NT2/D1 (cell line): ENCODE data around the gene FBXO15.

Source experiments
- DNase-seq: peaks from one replicate; pipeline ENCODE4 v3.0.0-alpha.2; 2011; ENCODE audit warnings: low read depth, low spot score
- H3K27me3 ChIP-seq: 2 replicates; pipeline ENCODE4 v1.6.0; 2011; ENCODE audit warnings: mild to moderate bottlenecking; ENCODE audit not compliant: insufficient read length, insufficient read depth
- H3K36me3 ChIP-seq: 2 replicates; pipeline ENCODE4 v1.6.1; 2011; ENCODE audit warnings: mild to moderate bottlenecking, low read length, mixed read lengths; ENCODE audit not compliant: insufficient read depth, insufficient read length
- H3K4me1 ChIP-seq: 2 replicates; pipeline ENCODE4 v1.5.1; 2011; ENCODE audit not compliant: insufficient read depth, insufficient read length
- H3K4me3 ChIP-seq: 2 replicates; pipeline ENCODE4 v1.5.1; 2011; ENCODE audit warnings: low read depth; ENCODE audit not compliant: insufficient read length
- H3K9ac ChIP-seq: 2 replicates; pipeline ENCODE4 v1.6.0; 2011; ENCODE audit warnings: low read depth; ENCODE audit not compliant: insufficient read length
- H3K9me3 ChIP-seq: 2 replicates; pipeline ENCODE4 v1.5.1; 2011; ENCODE audit warnings: mild to moderate bottlenecking, low read length; ENCODE audit not compliant: insufficient read depth
- SUZ12 ChIP-seq: IDR thresholded peaks from 2 replicates; pipeline ENCODE4 v1.6.1; 2011; ENCODE audit not compliant: insufficient read length, insufficient read depth; ENCODE audit errors: extremely low read depth
- YY1 ChIP-seq: IDR thresholded peaks from 2 replicates; pipeline ENCODE4 v1.6.1; 2011; ENCODE audit not compliant: insufficient read length, insufficient read depth
- ZNF274 ChIP-seq: IDR thresholded peaks from 2 replicates; pipeline ENCODE4 v1.6.1; 2011; ENCODE audit warnings: mild to moderate bottlenecking, low read depth, low read length

The FBXO15 gene

DNA sequence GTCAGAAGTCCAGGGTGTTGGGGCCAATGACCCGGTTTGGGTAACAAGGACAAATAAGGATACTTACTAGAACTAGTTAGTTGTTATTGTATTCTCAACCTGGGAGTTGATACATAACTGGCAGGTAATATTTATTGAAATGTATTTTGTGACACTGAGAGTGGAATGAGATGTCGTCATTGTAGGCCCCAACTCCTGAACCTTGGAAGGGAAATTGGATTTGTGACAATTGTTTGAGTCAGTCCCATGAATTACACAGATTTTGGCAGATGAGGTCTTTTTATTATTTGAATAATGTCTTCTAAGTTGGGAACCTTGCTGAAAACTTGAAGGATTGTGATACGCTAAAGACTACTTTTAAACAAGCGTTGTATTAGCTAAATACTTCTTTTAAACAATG is 5.7 kb upstream of the FBXO15 start:
- Histone ChIP-seq H3K27me3 (no peaks in the 10 kb centered on the region), H3K4me3 (no peak overlapping the region), H3K4me1 (no peaks in the 10 kb centered on the region), H3K36me3 (peaks cover 73% of the 10 kb centered on the region), H3K9ac (no peak overlapping the region), H3K9me3 (no peaks in the 10 kb centered on the region)
- DNase-seq = no peak
- TF ChIP-seq ZNF274 (no peak), YY1 (no peak), SUZ12 (no peak)

DNA sequence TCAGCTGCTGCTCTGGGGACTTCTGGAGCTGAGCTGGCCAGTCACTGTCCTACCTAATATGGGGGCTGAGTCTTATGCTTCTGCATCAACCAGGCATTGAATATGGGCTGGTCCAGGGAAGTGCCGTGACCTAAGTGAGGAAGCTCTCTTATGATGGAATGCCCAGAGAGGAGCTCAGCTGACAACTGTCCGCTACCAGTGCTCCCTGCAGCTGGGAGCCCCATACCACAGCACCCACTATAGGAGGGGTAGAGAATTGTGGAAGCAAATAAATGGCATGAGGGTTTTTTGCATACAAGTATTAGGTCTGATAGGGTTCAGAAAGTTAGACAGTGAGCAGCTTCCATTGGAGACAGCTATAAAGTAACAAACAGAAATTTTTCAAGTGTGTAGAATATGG is 5.2 kb upstream of the FBXO15 start:
- Histone ChIP-seq H3K9ac (no peak overlapping the region), H3K9me3 (no peaks in the 10 kb centered on the region), H3K4me1 (no peaks in the 10 kb centered on the region), H3K36me3 (peaks cover 68% of the 10 kb centered on the region), H3K4me3 (no peak overlapping the region), H3K27me3 (no peaks in the 10 kb centered on the region)
- no peak for DNase-seq
- no peak for TF ChIP-seq YY1
- no peak for TF ChIP-seq ZNF274
- no peak for TF ChIP-seq SUZ12

DNA sequence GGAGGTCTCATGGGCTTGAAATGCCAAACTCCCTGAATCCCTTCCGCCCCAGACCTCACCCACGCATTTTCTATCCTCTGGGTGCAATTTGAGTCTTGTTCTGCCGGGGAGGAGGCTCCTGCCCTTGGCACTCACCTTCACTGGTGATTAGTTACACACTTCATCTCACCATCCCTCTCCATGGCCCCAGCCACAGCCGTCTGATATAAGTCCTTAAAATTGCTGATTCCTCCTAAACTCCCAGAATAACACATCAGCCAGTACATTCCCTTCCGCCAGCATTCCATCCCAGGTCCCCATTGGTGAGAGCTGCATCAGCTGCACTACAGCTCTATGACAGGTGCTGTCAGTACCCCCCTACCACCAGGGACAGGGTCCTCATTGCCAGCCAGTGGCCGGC is 4.6 kb upstream of the FBXO15 start:
- DNase-seq = no peak
- H3K4me3 ChIP-seq = no peak overlapping the region
- H3K27me3 ChIP-seq = no peaks in the 10 kb centered on the region
- H3K9ac ChIP-seq = no peak overlapping the region
- no peak for TF ChIP-seq SUZ12
- TF ChIP-seq ZNF274 = no peak
- TF ChIP-seq YY1 = no peak
- H3K4me1 ChIP-seq = no peaks in the 10 kb centered on the region
- H3K9me3 ChIP-seq = no peaks in the 10 kb centered on the region
- H3K36me3 ChIP-seq = peaks cover 65% of the 10 kb centered on the region

DNA sequence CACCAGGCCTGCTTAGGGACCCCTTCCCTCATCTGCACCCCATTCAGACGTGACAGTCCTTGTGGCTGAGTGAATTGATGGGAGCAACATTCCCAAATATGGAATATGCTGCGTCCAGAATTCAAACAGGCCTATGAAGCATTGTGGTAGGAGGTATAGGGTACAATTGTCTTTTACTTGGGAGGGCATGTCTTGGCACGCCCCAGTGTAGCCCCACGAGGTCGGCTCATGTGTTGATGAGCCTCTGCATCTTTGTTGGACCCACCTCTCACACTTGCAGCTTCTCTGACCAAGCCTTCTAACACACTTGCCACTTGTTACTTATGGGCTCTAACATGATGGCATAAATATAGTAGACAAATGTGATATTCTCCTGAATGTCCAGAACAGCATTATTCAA is 2.2 kb upstream of the FBXO15 start:
- TF ChIP-seq SUZ12 = no peak
- no peak for TF ChIP-seq YY1
- no peak for TF ChIP-seq ZNF274
- H3K36me3 ChIP-seq = peaks cover 43% of the 10 kb centered on the region
- no peak for DNase-seq
- H3K9ac ChIP-seq = no peak overlapping the region
- no peaks in the 10 kb centered on the region for H3K9me3 ChIP-seq
- H3K27me3 ChIP-seq = no peaks in the 10 kb centered on the region
- H3K4me1 ChIP-seq = no peaks in the 10 kb centered on the region
- no peak overlapping the region for H3K4me3 ChIP-seq

DNA sequence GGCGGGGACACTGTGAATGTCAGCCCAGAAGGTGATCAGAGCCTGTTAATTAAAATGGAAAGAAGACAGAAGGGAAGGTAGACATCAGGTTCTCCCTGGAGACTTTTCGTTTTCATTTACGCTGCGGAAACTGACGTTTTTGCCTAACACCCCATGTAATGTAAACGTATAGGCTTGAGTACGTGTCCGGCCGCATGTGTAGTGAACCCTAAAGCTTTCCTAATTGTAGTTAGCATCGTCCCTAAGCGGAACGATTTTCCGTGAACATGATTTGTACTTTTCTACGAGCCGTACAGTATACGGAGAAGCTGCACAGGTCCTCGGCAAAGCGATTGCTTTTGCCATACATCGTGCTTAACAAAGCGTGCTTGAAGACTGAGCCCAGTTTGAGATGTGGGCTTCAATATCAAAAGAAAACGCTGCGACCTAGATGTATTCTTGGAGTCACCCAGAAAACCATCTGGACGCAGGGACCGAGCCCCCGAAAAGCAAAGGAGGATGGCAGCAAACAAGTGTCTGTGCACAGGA is 973 bp upstream of the FBXO15 start:
- Histone ChIP-seq H3K4me1 (no peaks in the 10 kb centered on the region), H3K9me3 (no peaks in the 10 kb centered on the region), H3K9ac (peak overlapping the region; percentile 82), H3K27me3 (no peaks in the 10 kb centered on the region), H3K36me3 (peaks cover 37% of the 10 kb centered on the region), H3K4me3 (peak overlapping the region; percentile 76)
- TF ChIP-seq ZNF274 (no peak), SUZ12 (no peak), YY1 (no peak)
- no peak for DNase-seq

DNA sequence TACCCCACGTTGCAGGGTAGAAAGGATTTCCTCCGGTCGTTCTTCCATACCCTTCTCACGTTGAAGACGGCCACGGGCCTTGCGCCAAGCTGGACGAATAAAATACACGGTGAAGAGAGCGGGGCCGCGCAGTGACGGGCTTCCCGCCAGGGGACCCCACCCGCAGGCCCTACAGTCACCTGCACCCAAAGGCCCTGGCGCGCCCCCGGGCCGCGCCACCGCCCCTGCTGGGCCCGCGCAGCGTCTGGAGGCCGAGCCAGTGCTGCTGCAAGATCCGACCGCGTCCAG is 199 bp downstream of the FBXO15 start:
- Histone ChIP-seq H3K27me3 (no peaks in the 10 kb centered on the region), H3K9ac (peak overlapping the region; percentile 39), H3K36me3 (peaks cover 28% of the 10 kb centered on the region), H3K9me3 (no peaks in the 10 kb centered on the region), H3K4me1 (no peaks in the 10 kb centered on the region), H3K4me3 (peak overlapping the region; percentile 48)
- DNase-seq = no peak
- TF ChIP-seq SUZ12 = no peak
- TF ChIP-seq YY1 = no peak
- no peak for TF ChIP-seq ZNF274

DNA sequence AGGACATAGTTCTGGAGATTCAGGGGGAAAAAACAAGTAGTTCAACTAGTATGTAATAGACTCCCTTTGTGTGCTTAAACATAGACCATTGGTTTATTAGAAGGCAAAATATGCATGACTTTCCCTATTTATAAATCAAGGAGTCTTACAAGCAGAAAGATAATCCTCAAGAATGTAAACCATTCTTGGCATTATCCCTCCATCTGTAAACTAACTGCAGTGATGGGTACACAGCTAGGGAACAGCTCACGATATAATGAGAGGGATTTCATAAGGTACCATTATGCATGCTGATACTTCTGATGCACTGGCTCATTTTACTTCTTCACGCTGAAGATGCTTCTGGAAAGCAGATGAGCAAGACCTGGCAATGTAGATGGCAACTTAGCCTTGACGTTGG is 878 bp downstream of the FBXO15 start:
- no peaks in the 10 kb centered on the region for H3K4me1 ChIP-seq
- TF ChIP-seq SUZ12 (no peak), YY1 (no peak), ZNF274 (no peak)
- H3K9me3 ChIP-seq = no peaks in the 10 kb centered on the region
- no peaks in the 10 kb centered on the region for H3K27me3 ChIP-seq
- no peak overlapping the region for H3K4me3 ChIP-seq
- peaks cover 22% of the 10 kb centered on the region for H3K36me3 ChIP-seq
- no peak overlapping the region for H3K9ac ChIP-seq
- no peak for DNase-seq
